GM12891 (cell line): ENCODE data around the gene ZSCAN12.

Experiments
- POLR2A ChIP-seq: IDR thresholded peaks from 2 replicates; pipeline ENCODE4 v1.6.1; 2011; ENCODE audit warnings: low read depth, low read length, control low read depth
- POLR2AphosphoS5 ChIP-seq: IDR thresholded peaks from 2 replicates; pipeline ENCODE4 v1.6.1; 2011; ENCODE audit warnings: low read depth, low read length, control low read depth
- TAF1 ChIP-seq: IDR thresholded peaks from 2 replicates; pipeline ENCODE4 v1.6.1; 2011; ENCODE audit warnings: low read depth, low read length, control low read depth

DNA sequence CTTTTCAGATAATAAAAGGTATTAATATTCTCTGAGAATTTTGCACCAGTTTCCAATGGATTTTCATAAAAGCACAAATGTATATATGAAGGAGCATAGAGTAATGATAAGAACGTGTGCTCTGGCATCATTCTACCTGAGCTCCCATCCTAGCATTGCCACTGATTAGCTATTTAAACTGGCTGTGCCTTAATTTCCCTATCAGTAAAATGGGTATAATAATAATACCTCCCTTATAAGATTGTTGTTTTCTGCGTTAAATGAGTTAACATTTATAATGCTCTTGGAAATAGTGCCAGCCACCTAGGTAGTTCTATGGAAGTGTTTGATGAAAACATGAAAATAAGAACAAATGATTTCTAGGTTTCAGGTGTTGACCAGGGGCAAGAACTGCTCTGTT is 38.6 kb downstream of the ZSCAN12 start:
- TF ChIP-seq POLR2A (no peak), TAF1 (no peak), POLR2AphosphoS5 (no peak)
